GM20000 (cell line): ENCODE data around the gene HGD.

ENCODE experiments used
- DNase-seq: peaks from one replicate; pipeline ENCODE4 v3.0.0; 2012; ENCODE audit warnings: low spot score
- TF ChIP-seq, protein P1 (sequence below): IDR thresholded peaks from 2 replicates; pipeline ENCODE4 v1.5.1; 2012; ENCODE audit warnings: mild to moderate bottlenecking, control low read depth; ENCODE audit errors: extremely low read depth, missing control alignments

HGD gene

DNA sequence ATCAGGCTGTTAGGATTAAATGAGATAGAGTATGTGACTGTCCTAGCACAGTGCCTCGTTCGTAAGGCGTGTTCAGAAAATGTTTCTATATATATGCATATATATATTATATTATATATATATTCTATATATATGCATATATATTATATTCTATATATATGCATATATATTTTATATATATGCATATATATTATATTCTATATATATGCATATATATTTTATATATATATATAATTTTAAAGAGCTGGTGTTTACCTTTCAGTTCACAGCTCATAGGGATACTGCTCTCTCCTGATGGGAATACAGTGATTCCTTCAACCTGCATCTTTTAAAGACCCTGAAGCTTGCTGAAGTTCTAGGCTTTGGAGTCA is 85.2 kb downstream of the HGD start:
- DNase-seq = no peak
- TF ChIP-seq, protein P1, sequence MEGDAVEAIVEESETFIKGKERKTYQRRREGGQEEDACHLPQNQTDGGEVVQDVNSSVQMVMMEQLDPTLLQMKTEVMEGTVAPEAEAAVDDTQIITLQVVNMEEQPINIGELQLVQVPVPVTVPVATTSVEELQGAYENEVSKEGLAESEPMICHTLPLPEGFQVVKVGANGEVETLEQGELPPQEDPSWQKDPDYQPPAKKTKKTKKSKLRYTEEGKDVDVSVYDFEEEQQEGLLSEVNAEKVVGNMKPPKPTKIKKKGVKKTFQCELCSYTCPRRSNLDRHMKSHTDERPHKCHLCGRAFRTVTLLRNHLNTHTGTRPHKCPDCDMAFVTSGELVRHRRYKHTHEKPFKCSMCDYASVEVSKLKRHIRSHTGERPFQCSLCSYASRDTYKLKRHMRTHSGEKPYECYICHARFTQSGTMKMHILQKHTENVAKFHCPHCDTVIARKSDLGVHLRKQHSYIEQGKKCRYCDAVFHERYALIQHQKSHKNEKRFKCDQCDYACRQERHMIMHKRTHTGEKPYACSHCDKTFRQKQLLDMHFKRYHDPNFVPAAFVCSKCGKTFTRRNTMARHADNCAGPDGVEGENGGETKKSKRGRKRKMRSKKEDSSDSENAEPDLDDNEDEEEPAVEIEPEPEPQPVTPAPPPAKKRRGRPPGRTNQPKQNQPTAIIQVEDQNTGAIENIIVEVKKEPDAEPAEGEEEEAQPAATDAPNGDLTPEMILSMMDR = no peak

- peak; percentile 94 for DNase-seq
- TF ChIP-seq, protein P1 = no peak
These were observed 85.8 kb downstream of the HGD start, which contains the start of gene NDUFB4 for GRCh38 chr3:120596116-120596852. Gene NDUFB4, plus strand, starts transcription at chr3:120596336. Its CDS starts 24 bp downstream, at chr3:120596360.

DNA sequence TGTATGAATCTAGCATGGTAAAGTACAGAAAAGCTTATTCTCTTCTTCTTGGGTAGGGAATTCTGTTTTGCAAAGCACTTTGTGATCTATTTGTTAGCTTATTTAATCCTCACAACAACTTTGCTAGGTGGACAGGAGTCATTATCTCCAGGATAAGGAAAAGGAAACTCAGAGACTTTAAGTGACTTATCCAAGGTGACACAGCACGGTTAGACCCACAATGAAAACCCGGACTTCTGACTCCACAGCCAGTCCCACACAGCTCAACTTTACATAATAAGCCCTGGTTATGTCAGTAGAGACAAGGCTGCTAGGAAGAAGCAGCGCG is 86.3 kb downstream of the HGD start:
- TF ChIP-seq, protein P1 = no peak

DNA sequence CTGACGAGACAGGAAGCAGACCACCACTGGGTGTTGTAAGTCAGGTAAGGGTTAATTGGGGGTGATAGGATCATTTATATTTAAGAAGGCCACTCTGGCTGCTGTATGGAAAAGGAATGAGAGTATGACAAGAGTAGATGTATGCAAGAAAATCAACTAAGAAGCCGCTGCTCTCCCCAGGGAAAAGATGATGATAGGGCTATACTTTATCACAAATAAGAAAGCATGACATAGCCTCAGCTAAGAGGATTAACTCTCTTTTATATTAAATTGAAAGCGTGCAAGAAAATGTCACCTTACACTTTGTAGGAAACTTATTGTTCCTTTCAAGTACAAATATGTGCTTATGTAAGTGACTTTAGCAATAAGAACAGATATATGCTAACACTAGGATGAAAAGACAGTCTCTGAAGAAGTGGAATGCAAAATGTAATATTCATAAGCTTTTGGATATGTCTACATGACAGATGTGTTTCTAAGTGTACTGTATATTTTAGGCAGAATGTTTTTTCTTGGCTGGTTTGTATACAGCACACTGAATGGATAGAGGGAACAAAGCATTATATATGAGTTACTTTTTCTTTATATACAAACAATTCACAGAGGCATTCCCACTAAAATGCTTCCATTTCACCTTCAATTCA is 94.6 kb downstream of the HGD start:
- no peak for DNase-seq
- TF ChIP-seq, protein P1 = no peak

More for the DNA sequence above, 86.3 kb downstream of the HGD start:
- DNase-seq = no peak
